Fibroblast of pulmonary artery (primary cell): Measurements from ENCODE around the gene PLEKHG2.

Experiments
- DNase-seq: peaks from one replicate; pipeline ENCODE4 v3.0.0-alpha.2; 2010; ENCODE audit warnings: low read depth
- H3K4me3 ChIP-seq: replicated peaks from 2 replicates; pipeline ENCODE4 v1.5.1; 2011; ENCODE audit warnings: low read depth, mild to moderate bottlenecking, control low read depth, low read length, moderate library complexity
- CTCF ChIP-seq: IDR thresholded peaks from 2 replicates; pipeline ENCODE4 v1.5.1; 2011; ENCODE audit warnings: mild to moderate bottlenecking, control low read depth, low read length, inconsistent platforms; ENCODE audit errors: missing control alignments

PLEKHG2 gene

GRCh38 chr19:39472746-39473442 lies 60.4 kb downstream of the PLEKHG2 start:
- H3K4me3 ChIP-seq = no peak overlapping the region
- no peak for DNase-seq
- no peak for TF ChIP-seq CTCF

GRCh38 chr19:39473443-39473960 lies 61.0 kb downstream of the PLEKHG2 start:
- H3K4me3 ChIP-seq = no peak overlapping the region
- no peak for DNase-seq
- no peak for TF ChIP-seq CTCF

- H3K4me3 ChIP-seq = no peak overlapping the region
- TF ChIP-seq CTCF = peak; percentile 87
- peak; percentile 46 for DNase-seq
These were observed 61.7 kb downstream of the PLEKHG2 start for GRCh38 chr19:39474139-39474620.

GRCh38 chr19:39475748-39476147 lies 63.3 kb downstream of the PLEKHG2 start:
- no peak for TF ChIP-seq CTCF
- DNase-seq = no peak
- no peak overlapping the region for H3K4me3 ChIP-seq
